Thymus (tissue), 11 donors: ENCODE data around the gene SPG7. TPM values are rescaled to one million over a fixed set of nuclear protein-coding genes. Genes with fewer than 3 reads are reported as not detected.

Experiments used
- DNase-seq, 9 donors: peaks; one replicate each; pipeline ENCODE4 v3.0.0-alpha.2; 2013; ENCODE audit warnings: low spot score in 9 of 9, low read depth in 6 of 9, missing footprints in 1 of 9
- H3K27ac ChIP-seq, 2 donors: one replicate each; pipeline ENCODE4 v1.5.1; 2013; ENCODE audit warnings: control low read depth in 1 of 2, low read depth in 1 of 2, low read length in 1 of 2, mild to moderate bottlenecking in 1 of 2, moderate library complexity in 1 of 2
- H3K27me3 ChIP-seq, 2 donors: one replicate each; pipeline ENCODE4 v1.5.1; 2013; ENCODE audit warnings: low read length in 1 of 2; ENCODE audit not compliant: control insufficient read depth in 2 of 2, insufficient read depth in 1 of 2
- H3K36me3 ChIP-seq, 2 donors: one replicate each; pipeline ENCODE4 v1.5.1; 2013; ENCODE audit warnings: low read length in 1 of 2, mild to moderate bottlenecking in 1 of 2, moderate library complexity in 1 of 2; ENCODE audit not compliant: control insufficient read depth in 2 of 2, insufficient read depth in 2 of 2
- H3K4me1 ChIP-seq, 2 donors: one replicate each; pipeline ENCODE4 v1.5.1; 2013; ENCODE audit warnings: low read length in 2 of 2; ENCODE audit not compliant: control insufficient read depth in 2 of 2, insufficient read depth in 2 of 2
- H3K4me3 ChIP-seq, 2 donors: one replicate each; pipeline ENCODE4 v1.5.1; 2013; ENCODE audit warnings: low read length in 2 of 2, control low read depth in 1 of 2, mild to moderate bottlenecking in 1 of 2
- H3K9me3 ChIP-seq, 2 donors: one replicate each; pipeline ENCODE4 v1.5.1; 2013; ENCODE audit warnings: low read length in 1 of 2, mild to moderate bottlenecking in 1 of 2; ENCODE audit not compliant: control insufficient read depth in 2 of 2, insufficient read depth in 1 of 2
- WGBS: extraction: QIAGEN DNeasy Blood & Tissue Kit; methylation state at CpG from one replicate; pipeline ENCODE4 v1.1.7; 2013; 5-methylcytosine and 5-hydroxymethylcytosine counted together
- polyA plus RNA-seq: library from polyadenylated mRNA; stranded (reverse); fragments of 200-250 nt; gene quantifications from one replicate; pipeline ENCODE4 v1.2.3, GENCODE V29; 2013
- total RNA-seq: library from RNA; stranded (reverse); fragments of 120-200 nt; gene quantifications from one replicate; pipeline ENCODE4 v1.2.4, GENCODE V29; 2013
- donor health status: healthy.

Gene SPG7
- total and polyA plus RNA-seq, 2 donors = 51.9 to 164 TPM

- no peaks in the 10 kb centered on the region for H3K27me3 ChIP-seq
- no peak for DNase-seq
- peaks cover 0 to 3% of the 10 kb centered on the region in 2 donors for H3K9me3 ChIP-seq
- WGBS = 95% methylated on average over 15 of the region's 15 CpGs
- H3K27ac ChIP-seq = no peak overlapping the region
- no peaks in the 10 kb centered on the region for H3K4me1 ChIP-seq
- no peak overlapping the region for H3K4me3 ChIP-seq
- H3K36me3 ChIP-seq = peaks cover 78 to 82% of the 10 kb centered on the region in 2 donors
These were observed 11.7 kb downstream of the SPG7 start for GRCh38 chr16:89519881-89520280.

DNA sequence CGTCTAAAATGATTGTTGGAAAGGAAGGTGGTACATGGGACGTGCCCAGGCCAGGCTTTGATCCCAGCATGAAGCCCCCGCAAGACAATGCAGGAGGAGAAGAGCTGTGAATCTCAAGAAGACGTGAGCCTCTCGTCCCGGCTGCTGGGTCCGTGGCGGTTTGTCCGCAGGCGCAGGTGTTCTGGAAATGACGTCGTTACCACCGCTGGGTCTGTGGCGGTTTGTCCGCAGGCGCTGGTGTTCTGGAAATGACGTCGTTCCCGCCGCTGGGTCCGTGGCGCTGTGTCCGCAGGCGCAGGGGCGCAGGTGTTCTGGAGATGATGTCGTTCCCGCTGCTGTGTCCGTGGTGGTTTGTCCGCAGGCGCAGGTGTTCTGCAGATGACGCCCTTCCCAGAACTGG lies 14.1 kb downstream of the SPG7 start:
- 98% methylated on average over 31 of the region's 31 CpGs for WGBS

GRCh38 chr16:89523680-89524344 lies 15.6 kb downstream of the SPG7 start:
- H3K27ac ChIP-seq = no peak overlapping the region
- WGBS = 95% methylated on average over 32 of the region's 32 CpGs
- peaks cover 83 to 89% of the 10 kb centered on the region in 2 donors for H3K36me3 ChIP-seq
- H3K4me1 ChIP-seq = no peaks in the 10 kb centered on the region
- no peak for DNase-seq
- H3K27me3 ChIP-seq = no peaks in the 10 kb centered on the region
- no peak overlapping the region for H3K4me3 ChIP-seq
- H3K9me3 ChIP-seq = peaks cover 0 to 3% of the 10 kb centered on the region in 2 donors

More for the DNA sequence above, 14.1 kb downstream of the SPG7 start:
- Histone ChIP-seq H3K36me3 (peaks cover 85 to 90% of the 10 kb centered on the region in 2 donors), H3K4me3 (no peak overlapping the region), H3K27ac (no peak overlapping the region), H3K27me3 (no peaks in the 10 kb centered on the region), H3K9me3 (peaks cover 0 to 3% of the 10 kb centered on the region in 2 donors), H3K4me1 (no peaks in the 10 kb centered on the region)
- no peak for DNase-seq

DNA sequence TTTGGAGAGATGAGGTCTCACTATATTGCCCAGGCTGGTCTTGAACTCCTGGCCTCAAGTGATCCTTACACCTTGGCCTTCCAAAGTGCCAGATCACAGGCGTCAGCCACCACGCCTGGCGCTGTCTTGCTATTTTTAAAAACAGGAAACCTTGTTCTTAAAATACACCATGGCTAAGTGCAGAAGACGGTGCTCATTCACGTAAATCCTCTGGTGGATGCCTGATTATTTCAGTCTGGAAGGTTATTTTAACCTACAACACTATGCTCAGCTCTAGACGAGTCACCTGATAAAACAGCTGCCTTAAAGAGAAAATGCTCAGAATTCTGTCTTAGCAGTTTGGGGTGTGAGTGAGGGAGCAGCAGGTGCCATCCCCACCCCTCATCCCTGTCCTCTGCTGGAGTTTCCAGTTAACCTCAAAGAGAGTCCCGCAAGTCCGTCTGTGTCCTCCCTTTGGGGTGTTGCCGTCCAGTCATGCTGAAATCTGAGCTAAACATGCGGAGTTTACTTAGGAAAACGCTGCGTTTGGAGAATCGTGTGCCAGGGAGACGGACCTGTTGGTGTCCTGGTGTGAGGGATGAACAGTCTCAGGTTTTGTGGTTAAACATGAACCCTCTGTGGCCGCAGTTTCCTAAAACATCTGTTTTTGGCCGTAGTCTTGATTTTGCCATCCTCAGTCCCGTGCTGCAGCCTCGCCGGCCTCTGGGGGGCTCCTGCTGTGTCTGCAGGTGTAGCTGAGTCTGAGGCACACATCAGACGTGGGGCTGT lies 17.1 kb downstream of the SPG7 start:
- H3K27ac ChIP-seq = no peak overlapping the region
- H3K36me3 ChIP-seq = peaks cover 82 to 88% of the 10 kb centered on the region in 2 donors

GRCh38 chr16:89529097-89529496 lies 20.9 kb downstream of the SPG7 start:
- no peaks in the 10 kb centered on the region for H3K9me3 ChIP-seq
- no peak overlapping the region for H3K4me3 ChIP-seq
- H3K36me3 ChIP-seq = peaks cover 81 to 90% of the 10 kb centered on the region in 2 donors
- no peak overlapping the region for H3K27ac ChIP-seq
- DNase-seq = no peak
- 85% methylated on average over 16 of the region's 16 CpGs for WGBS
- no peaks in the 10 kb centered on the region for H3K27me3 ChIP-seq
- H3K4me1 ChIP-seq = peaks cover 5 to 10% of the 10 kb centered on the region in 2 donors

More for the DNA sequence above, 17.1 kb downstream of the SPG7 start:
- no peak for DNase-seq
- Histone ChIP-seq H3K27me3 (no peaks in the 10 kb centered on the region), H3K4me1 (no peaks in the 10 kb centered on the region), H3K4me3 (no peak overlapping the region), H3K9me3 (peaks cover 0 to 3% of the 10 kb centered on the region in 2 donors)
- WGBS = 63% methylated on average over 20 of the region's 20 CpGs

DNA sequence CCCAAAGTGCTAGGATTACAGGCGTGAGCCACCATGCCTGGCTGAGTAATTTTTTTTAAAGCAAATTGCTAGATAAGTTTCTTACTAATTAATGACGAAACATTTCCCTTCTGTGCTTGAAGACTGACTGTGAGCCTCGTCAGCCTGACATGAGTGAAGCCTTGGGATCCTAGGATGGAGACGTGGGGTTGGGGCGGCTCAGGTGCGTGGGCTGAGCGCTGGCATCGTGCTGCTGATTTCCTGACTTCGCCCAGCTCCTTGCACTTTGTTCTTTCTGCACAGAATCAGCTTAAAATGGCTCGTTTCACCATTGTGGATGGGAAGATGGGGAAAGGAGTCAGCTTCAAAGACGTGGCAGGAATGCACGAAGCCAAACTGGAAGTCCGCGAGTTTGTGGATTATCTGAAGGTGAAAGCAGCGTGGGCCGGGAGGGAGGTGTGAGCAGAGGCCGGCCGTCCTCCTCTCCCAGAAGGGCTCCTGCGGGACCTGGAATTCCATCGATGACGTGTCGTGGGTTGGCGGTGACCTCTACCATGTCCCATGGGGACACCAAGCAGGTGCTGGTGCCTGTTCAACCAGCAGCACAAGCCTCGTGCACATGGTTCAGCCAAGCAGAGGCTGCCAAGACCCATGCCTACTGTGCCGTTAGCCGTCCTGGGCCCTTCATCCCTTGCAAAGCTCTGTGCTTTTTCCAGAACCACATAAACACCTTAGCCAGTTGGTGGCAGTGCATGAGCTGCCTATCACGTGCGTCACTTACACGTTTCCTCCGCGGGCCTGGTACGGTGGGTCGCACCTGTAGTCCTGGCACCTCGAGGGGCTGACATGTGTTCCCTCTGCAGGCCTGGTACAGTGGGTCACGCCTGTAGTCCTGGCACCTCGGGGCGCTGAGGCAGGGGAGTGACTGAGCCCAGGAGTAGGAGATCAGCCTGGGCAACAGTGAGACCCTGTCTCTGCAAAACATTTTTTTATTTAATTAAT lies 22.5 kb downstream of the SPG7 start:
- H3K27ac ChIP-seq = no peak overlapping the region
- H3K9me3 ChIP-seq = no peaks in the 10 kb centered on the region
- WGBS = 95% methylated on average over 37 of the region's 37 CpGs
- no peaks in the 10 kb centered on the region for H3K27me3 ChIP-seq
- H3K4me1 ChIP-seq = peaks cover 18 to 26% of the 10 kb centered on the region in 2 donors
- no peak for DNase-seq
- H3K4me3 ChIP-seq = no peak overlapping the region
- peaks cover 78 to 87% of the 10 kb centered on the region in 2 donors for H3K36me3 ChIP-seq

- H3K27ac ChIP-seq = no peak overlapping the region
- no peaks in the 10 kb centered on the region for H3K27me3 ChIP-seq
- DNase-seq = no peak
- H3K4me3 ChIP-seq = no peak overlapping the region
- 97% methylated on average over 31 of the region's 31 CpGs for WGBS
- H3K9me3 ChIP-seq = no peaks in the 10 kb centered on the region
- peaks cover 75 to 81% of the 10 kb centered on the region in 2 donors for H3K36me3 ChIP-seq
- peaks cover 18 to 26% of the 10 kb centered on the region in 2 donors for H3K4me1 ChIP-seq
These were observed 23.8 kb downstream of the SPG7 start for GRCh38 chr16:89531821-89532526.

DNA sequence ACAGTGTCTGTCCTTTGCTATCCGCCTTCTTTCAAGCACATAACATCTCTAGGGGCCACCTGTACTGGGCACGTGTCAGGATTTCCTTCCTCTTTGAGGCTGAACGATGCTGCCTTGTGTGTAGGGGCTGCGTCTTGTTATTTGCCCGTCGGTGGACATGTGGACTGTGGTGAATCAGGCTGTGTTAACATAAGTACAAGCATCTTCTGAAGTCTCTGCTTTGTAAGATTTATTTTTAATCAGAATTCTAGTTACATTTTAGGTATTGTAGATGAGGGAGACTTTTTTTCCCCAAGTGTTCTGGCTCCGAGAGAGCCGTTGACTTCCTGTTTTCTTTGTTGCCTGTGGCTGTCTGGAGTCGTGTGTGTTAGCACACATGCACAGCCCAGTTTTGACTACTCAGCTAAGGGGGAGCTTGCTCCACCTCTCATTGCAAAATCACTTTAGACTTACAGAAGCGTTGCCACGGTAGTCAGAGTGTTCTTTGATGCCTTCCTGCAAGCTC lies 26.1 kb downstream of the SPG7 start:
- H3K27ac ChIP-seq = peak overlapping the region; percentile 69 to 96
- peaks cover 18 to 26% of the 10 kb centered on the region in 2 donors for H3K4me1 ChIP-seq
- DNase-seq = peak; percentile 50 to 91 (median 73)
- no peaks in the 10 kb centered on the region for H3K27me3 ChIP-seq
- H3K4me3 ChIP-seq = peak overlapping the region in 1 of 2 donors; percentile 13
- no peaks in the 10 kb centered on the region for H3K9me3 ChIP-seq
- 6% methylated on average over 11 of the region's 11 CpGs for WGBS
- peaks cover 75 to 76% of the 10 kb centered on the region in 2 donors for H3K36me3 ChIP-seq
